Measurements from ENCODE around the gene CACNA1S. TPM values are rescaled to one million over a fixed set of nuclear protein-coding genes. Genes with fewer than 3 reads are reported as not detected.

CACNA1S gene
- total and polyA plus RNA-seq, 2 of the 13 experiments (the other 11 are each of a cell fraction or from before 2014, with no cell fraction given): not detected

DNA sequence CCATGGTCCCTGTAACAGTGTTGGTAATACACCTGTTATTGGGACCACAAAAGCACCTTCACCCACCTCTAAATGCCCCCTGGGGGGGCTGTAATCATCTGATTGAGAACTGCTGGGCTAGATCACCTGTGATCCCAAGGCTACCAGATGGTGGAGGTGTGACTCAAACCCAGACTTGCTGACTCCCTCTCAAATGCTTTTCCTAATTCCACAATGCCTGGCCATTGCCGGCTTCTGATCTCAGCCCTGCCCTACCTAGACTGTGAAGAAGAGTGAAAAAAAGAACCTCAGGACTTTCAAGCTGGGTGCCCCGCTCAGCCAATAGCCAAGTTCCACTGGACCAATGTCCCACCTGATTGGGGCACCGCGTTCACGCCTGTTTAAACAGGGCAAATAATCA is 32.5 kb upstream of the CACNA1S start:
- Histone ChIP-seq H2AFZ (ENCODE audit: low read length) (no peak overlapping the region), H3K36me3 (replicated peaks in 1 of 2; ENCODE audit: control insufficient read depth in 1 of 2, insufficient read depth in 2 of 2, low read length in 2 of 2) (peaks cover 33 to 95% of the 10 kb centered on the region in 2 experiments), H3K4me2 (ENCODE audit: low read depth, low read length) (no peak overlapping the region), H3K4me1 (ENCODE audit: insufficient read depth, low read length) (no peaks in the 10 kb centered on the region), H3K27ac (ENCODE audit: extremely low read length, insufficient read depth, low read length) (no peak overlapping the region), H3K4me3 (replicated peaks in 1 of 3; ENCODE audit: insufficient read depth in 1 of 3, low read depth in 2 of 3, low read length in 3 of 3) (no peak overlapping the region), H3K9me3 (ENCODE audit: low read length) (no peaks in the 10 kb centered on the region), H3K9ac (ENCODE audit: insufficient read depth, low read depth, low read length) (no peak overlapping the region), H3K79me2 (ENCODE audit: insufficient read depth, low read length) (no peaks in the 10 kb centered on the region), H3K27me3 (ENCODE audit: control insufficient read depth in 1 of 2, insufficient read depth in 2 of 2, low read length in 2 of 2) (no peaks in the 10 kb centered on the region), H4K20me1 (ENCODE audit: insufficient read depth, low read length) (0 out of 2 replicates have a peak, but pooled peaks cover 4% of the 10 kb centered on the region)
- no peak for DNase-seq (ENCODE audit: low spot score)
- POLR2A ChIA-PET: no interaction called here
- FAIRE-seq: no peak
- intact Hi-C loops (cut with micrococcal nuclease; ENCODE audit: unreplicated experiment): no loop called here
- 80% methylated on average over 5 of the region's 5 CpGs for WGBS (ENCODE audit: low lambda C conversion rate)
- in situ Hi-C loops (cut with HindIII; ENCODE audit: extremely low pct_ligation_motif_present, low pct_unique_long_range_greater_than_20kb): loop anchor here (5.0 kb wide), 1 partner anchor 73 kb away; no protein-coding TSS in a partner anchor
- no peak for ATAC-seq
- TF ChIP-seq DZIP1 (CRISPR knock-in tag; IDR thresholded peaks at IDR 0.05): no peak
- no peak for TF ChIP-seq AGO2 (optimal IDR thresholded peaks at IDR 0.05; ENCODE audit: low read depth, low read length)
- BruUV-seq (replicated peaks): no TSS peak
- CTCF ChIA-PET (ENCODE audit: low intra/inter-chr PET ratio, low total read pairs): no interaction called here

DNA sequence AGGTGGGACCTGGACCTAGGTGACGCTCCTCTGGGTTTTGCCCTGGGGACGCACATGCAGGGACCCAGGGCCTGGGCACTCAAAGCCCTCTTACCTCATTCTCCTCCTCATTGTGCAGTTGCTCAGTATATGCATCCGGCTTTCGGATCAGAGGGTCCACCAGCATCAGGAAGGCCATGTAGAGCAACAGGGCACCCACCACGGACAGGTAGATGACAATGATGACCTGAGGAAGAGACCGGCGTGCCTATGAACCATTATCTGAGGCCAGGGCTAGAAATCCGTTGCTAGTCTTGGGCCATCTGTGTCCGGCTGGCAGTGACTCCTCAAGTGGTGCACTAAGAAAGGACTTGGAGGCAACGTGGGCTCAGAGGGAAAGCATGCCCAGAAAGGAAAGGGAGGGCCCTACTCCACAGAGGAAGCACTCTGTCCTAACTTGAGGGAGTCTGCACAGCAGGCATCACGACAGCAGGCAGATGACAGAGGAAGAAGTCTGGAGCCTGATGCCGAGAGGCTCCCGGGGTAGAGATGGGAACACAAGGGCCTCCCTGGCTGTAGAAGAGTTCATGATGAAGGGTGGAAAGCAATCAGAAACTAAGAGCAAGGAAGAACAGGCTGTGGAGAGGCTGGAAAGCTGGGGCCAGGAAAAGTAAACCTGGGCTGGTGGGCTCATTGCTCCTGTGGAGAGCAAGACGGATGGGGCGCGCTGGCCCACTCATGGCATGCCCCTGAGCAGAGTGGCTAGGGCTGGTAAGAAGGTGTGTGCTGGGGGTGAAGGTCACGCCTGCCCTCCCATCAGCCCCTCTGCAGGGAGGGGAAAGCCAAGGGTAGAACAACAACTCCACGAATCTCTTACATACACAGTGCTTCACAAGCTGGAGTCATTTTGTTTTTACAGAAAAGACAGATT is 31.8 kb upstream of the CACNA1S start:
- 0 out of 2 replicates have a peak, but pooled peaks cover 4% of the 10 kb centered on the region for H4K20me1 ChIP-seq (ENCODE audit: insufficient read depth, low read length)
- H3K27me3 ChIP-seq (ENCODE audit: control insufficient read depth in 1 of 2, insufficient read depth in 2 of 2, low read length in 2 of 2): no peaks in the 10 kb centered on the region
- no peaks in the 10 kb centered on the region for H3K4me1 ChIP-seq (ENCODE audit: insufficient read depth, low read length)
- BruUV-seq (replicated peaks): no TSS peak
- ChIA-PET CTCF (ENCODE audit: low intra/inter-chr PET ratio, low total read pairs) (no interaction called here), POLR2A (no interaction called here)
- ATAC-seq: no peak
- peaks cover 32 to 98% of the 10 kb centered on the region in 2 experiments for H3K36me3 ChIP-seq (replicated peaks in 1 of 2; ENCODE audit: control insufficient read depth in 1 of 2, insufficient read depth in 2 of 2, low read length in 2 of 2)
- no peaks in the 10 kb centered on the region for H3K9me3 ChIP-seq (ENCODE audit: low read length)
- H3K27ac ChIP-seq (ENCODE audit: extremely low read length, insufficient read depth, low read length): no peak overlapping the region
- TF ChIP-seq MTA1 (CRISPR knock-in tag; IDR thresholded peaks at IDR 0.05; ENCODE audit: borderline replicate concordance): no peak
- TF ChIP-seq GTF2F1 (IDR thresholded peaks at IDR 0.05; ENCODE audit: low read length): no peak
- no peak for TF ChIP-seq MEIS2 (CRISPR knock-in tag; IDR thresholded peaks at IDR 0.05)
- TF ChIP-seq, protein P1, sequence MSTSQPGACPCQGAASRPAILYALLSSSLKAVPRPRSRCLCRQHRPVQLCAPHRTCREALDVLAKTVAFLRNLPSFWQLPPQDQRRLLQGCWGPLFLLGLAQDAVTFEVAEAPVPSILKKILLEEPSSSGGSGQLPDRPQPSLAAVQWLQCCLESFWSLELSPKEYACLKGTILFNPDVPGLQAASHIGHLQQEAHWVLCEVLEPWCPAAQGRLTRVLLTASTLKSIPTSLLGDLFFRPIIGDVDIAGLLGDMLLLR (CRISPR knock-in tag; IDR thresholded peaks at IDR 0.05): no peak
- no peak for TF ChIP-seq FOXP1 (IDR thresholded peaks at IDR 0.05)
- TF ChIP-seq FOXP1 (CRISPR knock-in tag; IDR thresholded peaks at IDR 0.05): no peak
- no peak for TF ChIP-seq ZNF674 (CRISPR knock-in tag; IDR thresholded peaks at IDR 0.05; ENCODE audit: low read depth)
- no peak for TF ChIP-seq HNRNPK (IDR thresholded peaks at IDR 0.05; ENCODE audit: low read depth, low read length, poor library complexity, severe bottlenecking)
- no peak for TF ChIP-seq SMYD3 (CRISPR knock-in tag; IDR thresholded peaks at IDR 0.05)
- TF ChIP-seq, protein P2, sequence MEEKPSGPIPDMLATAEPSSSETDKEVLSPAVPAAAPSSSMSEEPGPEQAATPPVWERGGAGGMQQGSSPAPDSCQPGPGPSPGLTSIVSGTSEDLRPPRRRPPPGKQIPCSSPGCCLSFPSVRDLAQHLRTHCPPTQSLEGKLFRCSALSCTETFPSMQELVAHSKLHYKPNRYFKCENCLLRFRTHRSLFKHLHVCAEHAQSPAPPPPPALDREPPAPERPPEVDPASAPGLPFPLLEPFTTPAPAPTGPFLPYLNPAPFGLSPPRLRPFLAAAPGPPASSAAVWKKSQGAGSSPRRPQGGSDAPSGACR (CRISPR knock-in tag; IDR thresholded peaks at IDR 0.05): no peak
- FAIRE-seq: no peak
- intact Hi-C loops (cut with micrococcal nuclease; ENCODE audit: unreplicated experiment) (no loop called here), in situ Hi-C loops (cut with HindIII; ENCODE audit: extremely low pct_ligation_motif_present, low pct_unique_long_range_greater_than_20kb) (no loop called here)
- H3K4me3 ChIP-seq (replicated peaks in 1 of 3; ENCODE audit: insufficient read depth in 1 of 3, low read depth in 2 of 3, low read length in 3 of 3): no peak overlapping the region
- H3K79me2 ChIP-seq (ENCODE audit: insufficient read depth, low read length): no peaks in the 10 kb centered on the region
- DNase-seq (ENCODE audit: low spot score): no peak
- H3K9ac ChIP-seq (ENCODE audit: insufficient read depth, low read depth, low read length): no peak overlapping the region
- H2AFZ ChIP-seq (ENCODE audit: low read length): no peak overlapping the region
- no peak overlapping the region for H3K4me2 ChIP-seq (ENCODE audit: low read depth, low read length)
- WGBS (ENCODE audit: low lambda C conversion rate): 91% methylated on average over 14 of the region's 18 CpGs
